Fibroblast of lung (primary cell): ENCODE results near the gene CDK1. TPM values are rescaled to one million over a fixed set of nuclear protein-coding genes. Genes with fewer than 3 reads are reported as not detected.

Source experiments
- DNase-seq, 2 donors: peaks; one replicate each; pipeline versions ENCODE4 v3.0.0 to v3.0.0-alpha.2; 2010; ENCODE audit warnings: low read depth in 2 of 2
- H2AFZ ChIP-seq: 2 replicates; pipeline ENCODE4 v1.5.1; 2012; ENCODE audit warnings: low read length, control low read depth, inconsistent platforms
- H3K27ac ChIP-seq: 2 replicates; pipeline ENCODE4 v1.5.1; 2011; ENCODE audit warnings: low read length, control low read depth; ENCODE audit not compliant: insufficient read depth
- H3K27me3 ChIP-seq: 2 replicates; pipeline ENCODE4 v1.5.1; 2011; ENCODE audit warnings: mild to moderate bottlenecking, low read length; ENCODE audit not compliant: control insufficient read depth, insufficient read depth
- H3K36me3 ChIP-seq: 2 replicates; pipeline ENCODE4 v1.5.1; 2011; ENCODE audit warnings: low read length; ENCODE audit not compliant: control insufficient read depth, insufficient read depth
- H3K4me1 ChIP-seq: 2 replicates; pipeline ENCODE4 v1.5.1; 2011; ENCODE audit warnings: low read length; ENCODE audit not compliant: control insufficient read depth, insufficient read depth; ENCODE audit errors: extremely low read depth
- H3K4me2 ChIP-seq: 2 replicates; pipeline ENCODE4 v1.5.1; 2011; ENCODE audit warnings: low read length, control low read depth; ENCODE audit not compliant: insufficient read depth; ENCODE audit errors: extremely low read depth
- H3K4me3 ChIP-seq, 4 experiments: fragments of 200-600 bp in 1 of 4; sonication (generic) in 1 of 4; replicated peaks in 1 of 4; 2 replicates each; pipeline ENCODE4 v1.5.1; 2011 to 2016; ENCODE audit warnings: low read length in 4 of 4, low read depth in 3 of 4, mild to moderate bottlenecking in 3 of 4, control low read depth in 2 of 4, inconsistent platforms in 1 of 4, mixed read lengths in 1 of 4; ENCODE audit not compliant: insufficient read depth in 1 of 4; ENCODE audit errors: control extremely low read depth in 1 of 4
- H3K79me2 ChIP-seq: 2 replicates; pipeline ENCODE4 v1.5.1; 2012; ENCODE audit warnings: mild to moderate bottlenecking, low read length, inconsistent platforms; ENCODE audit not compliant: control insufficient read depth, insufficient read depth
- H3K9ac ChIP-seq: 2 replicates; pipeline ENCODE4 v1.5.1; 2011; ENCODE audit warnings: mild to moderate bottlenecking, low read length, control low read depth; ENCODE audit not compliant: insufficient read depth
- H3K9me3 ChIP-seq: 2 replicates; pipeline ENCODE4 v1.5.1; 2012; ENCODE audit warnings: low read depth, low read length; ENCODE audit not compliant: control insufficient read depth, insufficient read depth
- H4K20me1 ChIP-seq: 2 replicates; pipeline ENCODE4 v1.5.1; 2011; ENCODE audit warnings: low read length; ENCODE audit not compliant: control insufficient read depth, insufficient read depth; ENCODE audit errors: extremely low read depth
- EZH2 ChIP-seq: IDR thresholded peaks from 2 replicates; pipeline ENCODE4 v1.5.1; 2012; ENCODE audit warnings: low read length, control low read depth, mild to moderate bottlenecking; ENCODE audit errors: missing control alignments
- polyA plus RNA-seq, 2 donors: library from polyadenylated mRNA; depleted of rRNA in 1 of 2; stranded (reverse) in 1 of 2; unstranded in 1 of 2; fragments of >200 nt; gene quantifications; 2 replicates each; pipeline ENCODE4 v1.2.1, GENCODE V29; 2011 to 2012; ENCODE audit warnings: missing spikeins in 1 of 2
- total RNA-seq: library from RNA; depleted of rRNA; stranded (reverse); fragments of >200 nt; gene quantifications from 2 replicates; pipeline ENCODE4 v1.2.1, GENCODE V29; 2014
- TF ChIP-seq, protein P1 (sequence below), 2 donors: IDR thresholded peaks in 1 of 2; conservative IDR thresholded peaks in 1 of 2; 1 replicate in 1 of 2; 2 replicates in 1 of 2; pipeline ENCODE4 v1.5.1; 2011 to 2012; ENCODE audit warnings: low read length in 2 of 2, control low read depth in 1 of 2, inconsistent platforms in 1 of 2, low read depth in 1 of 2, mild to moderate bottlenecking in 1 of 2

CDK1 gene
- total and polyA plus RNA-seq, 2 donors (not counting 1 experiment from before 2014, with no cell fraction given): 13.9 to 14.8 TPM

DNA sequence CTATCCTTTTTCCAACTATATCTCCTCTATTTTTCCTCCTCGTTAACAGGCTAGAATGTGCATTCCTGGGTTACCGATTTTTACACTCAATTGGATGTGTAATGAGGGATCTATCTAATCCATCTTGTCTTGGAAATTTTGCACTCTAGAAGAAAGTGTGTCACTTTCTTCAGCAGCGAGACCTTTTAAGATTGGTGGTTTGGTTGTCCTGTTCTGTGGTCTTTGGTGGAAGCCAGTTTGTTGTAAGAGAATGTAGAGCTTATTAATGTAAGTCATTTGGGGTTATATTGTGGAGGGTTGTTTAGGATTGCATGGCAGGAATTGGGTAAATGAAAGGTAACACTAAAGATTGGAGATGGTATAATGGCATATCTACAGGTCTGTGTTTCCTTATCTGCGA, 16.7 kb downstream of the CDK1 start:
- DNase-seq: no peak
- Histone ChIP-seq H3K4me2 (no peak overlapping the region), H3K27ac (no peak overlapping the region), H3K4me3 (no peak overlapping the region), H3K36me3 (peaks cover 2% of the 10 kb centered on the region), H3K9ac (no peak overlapping the region), H3K27me3 (no peaks in the 10 kb centered on the region), H2AFZ (no peak overlapping the region), H3K4me1 (peaks cover 2% of the 10 kb centered on the region), H3K79me2 (peaks cover 7% of the 10 kb centered on the region), H4K20me1 (no peaks in the 10 kb centered on the region), H3K9me3 (no peaks in the 10 kb centered on the region)
- TF ChIP-seq, protein P1, sequence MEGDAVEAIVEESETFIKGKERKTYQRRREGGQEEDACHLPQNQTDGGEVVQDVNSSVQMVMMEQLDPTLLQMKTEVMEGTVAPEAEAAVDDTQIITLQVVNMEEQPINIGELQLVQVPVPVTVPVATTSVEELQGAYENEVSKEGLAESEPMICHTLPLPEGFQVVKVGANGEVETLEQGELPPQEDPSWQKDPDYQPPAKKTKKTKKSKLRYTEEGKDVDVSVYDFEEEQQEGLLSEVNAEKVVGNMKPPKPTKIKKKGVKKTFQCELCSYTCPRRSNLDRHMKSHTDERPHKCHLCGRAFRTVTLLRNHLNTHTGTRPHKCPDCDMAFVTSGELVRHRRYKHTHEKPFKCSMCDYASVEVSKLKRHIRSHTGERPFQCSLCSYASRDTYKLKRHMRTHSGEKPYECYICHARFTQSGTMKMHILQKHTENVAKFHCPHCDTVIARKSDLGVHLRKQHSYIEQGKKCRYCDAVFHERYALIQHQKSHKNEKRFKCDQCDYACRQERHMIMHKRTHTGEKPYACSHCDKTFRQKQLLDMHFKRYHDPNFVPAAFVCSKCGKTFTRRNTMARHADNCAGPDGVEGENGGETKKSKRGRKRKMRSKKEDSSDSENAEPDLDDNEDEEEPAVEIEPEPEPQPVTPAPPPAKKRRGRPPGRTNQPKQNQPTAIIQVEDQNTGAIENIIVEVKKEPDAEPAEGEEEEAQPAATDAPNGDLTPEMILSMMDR (conservative IDR thresholded peaks at IDR 0.05 in 1 of 2, IDR thresholded peaks at IDR 0.05 in 1 of 2; ENCODE audit: low read depth in 1 of 2, low read length in 2 of 2): no peak
- no peak for TF ChIP-seq EZH2

DNA sequence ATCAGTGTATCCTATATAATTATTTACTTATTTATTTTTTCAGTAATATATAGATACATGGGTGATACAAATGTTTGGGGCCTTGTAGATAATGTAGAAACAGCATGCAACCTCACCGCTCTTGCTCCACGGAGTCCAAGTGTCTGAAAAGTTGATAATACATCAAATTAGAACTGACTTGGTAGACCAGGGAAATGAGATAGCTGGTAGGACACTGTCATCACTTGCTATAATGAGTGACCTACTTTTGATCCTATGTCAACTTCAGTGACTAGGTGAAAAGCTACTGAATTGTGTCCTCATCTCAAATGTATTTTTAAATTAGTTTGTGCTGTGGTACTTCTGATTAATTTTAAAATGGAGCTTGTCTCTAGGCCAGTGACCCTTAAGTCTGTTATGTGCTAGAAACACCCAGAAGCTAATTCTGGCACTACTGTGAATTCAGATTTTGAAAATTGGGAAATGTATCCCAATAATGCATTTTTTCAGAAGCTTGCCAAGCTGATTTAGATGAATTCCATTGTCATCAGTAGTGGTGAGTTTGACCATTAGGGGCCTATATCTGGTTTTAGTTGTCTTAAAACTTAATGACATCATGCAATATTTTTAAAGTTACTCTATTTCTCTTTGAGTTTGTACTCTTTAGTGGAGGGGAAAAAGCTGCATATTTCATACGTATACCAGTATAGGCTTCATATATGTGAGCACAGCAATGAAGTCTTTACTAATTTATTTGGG, 17.4 kb downstream of the CDK1 start:
- no peak overlapping the region for H2AFZ ChIP-seq
- H3K27ac ChIP-seq: no peak overlapping the region

DNA sequence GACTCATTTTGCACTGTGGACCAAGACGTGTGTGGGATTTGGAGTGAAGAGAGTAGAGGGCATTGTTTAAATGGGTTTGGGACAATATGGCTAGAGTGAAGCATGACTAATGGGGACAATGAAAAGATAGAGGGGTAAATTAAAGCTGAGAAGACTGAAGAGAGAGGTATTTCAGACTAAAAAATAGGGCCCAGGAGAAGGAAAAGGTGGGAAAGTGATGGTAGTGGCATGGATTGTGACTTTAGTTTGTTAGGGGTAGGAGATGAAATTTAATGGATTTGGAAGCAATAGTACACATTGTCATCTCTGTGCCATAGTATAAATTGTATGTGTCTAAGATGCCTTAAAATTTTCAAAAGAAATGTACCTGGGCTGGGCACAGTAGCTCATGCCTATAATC, 18.2 kb downstream of the CDK1 start:
- no peaks in the 10 kb centered on the region for H4K20me1 ChIP-seq
- H3K4me3 ChIP-seq: no peak overlapping the region
- peaks cover 1% of the 10 kb centered on the region for H3K79me2 ChIP-seq
- TF ChIP-seq EZH2: no peak
- TF ChIP-seq, protein P1 (conservative IDR thresholded peaks at IDR 0.05 in 1 of 2, IDR thresholded peaks at IDR 0.05 in 1 of 2; ENCODE audit: low read depth in 1 of 2, low read length in 2 of 2): no peak
- H3K27ac ChIP-seq: no peak overlapping the region
- peaks cover 6% of the 10 kb centered on the region for H3K4me1 ChIP-seq
- no peaks in the 10 kb centered on the region for H3K27me3 ChIP-seq
- H3K36me3 ChIP-seq: peaks cover 2% of the 10 kb centered on the region
- no peaks in the 10 kb centered on the region for H3K9me3 ChIP-seq
- H3K4me2 ChIP-seq: no peak overlapping the region
- H2AFZ ChIP-seq: no peak overlapping the region
- H3K9ac ChIP-seq: no peak overlapping the region
- DNase-seq: no peak

More for the DNA sequence above, 17.4 kb downstream of the CDK1 start:
- no peak for DNase-seq
- Histone ChIP-seq H3K4me2 (no peak overlapping the region), H3K79me2 (peaks cover 2% of the 10 kb centered on the region), H3K4me1 (peaks cover 2% of the 10 kb centered on the region), H3K9me3 (no peaks in the 10 kb centered on the region), H3K27me3 (no peaks in the 10 kb centered on the region), H3K9ac (no peak overlapping the region), H3K4me3 (no peak overlapping the region), H4K20me1 (no peaks in the 10 kb centered on the region), H3K36me3 (peaks cover 2% of the 10 kb centered on the region)
- no peak for TF ChIP-seq EZH2
- TF ChIP-seq, protein P1 (conservative IDR thresholded peaks at IDR 0.05 in 1 of 2, IDR thresholded peaks at IDR 0.05 in 1 of 2; ENCODE audit: low read depth in 1 of 2, low read length in 2 of 2): no peak
